HEK293T (cell line): ENCODE data around the gene PPFIA2.

Source experiments
- ARNT ChIP-seq: fragments of 450-650 bp; IDR thresholded peaks from 2 replicates; pipeline ENCODE4 v1.6.1; 2017; ENCODE audit warnings: mild to moderate bottlenecking
- FOXM1 ChIP-seq: fragments of 450-650 bp; IDR thresholded peaks from 2 replicates; pipeline ENCODE4 v1.6.1; 2017; ENCODE audit warnings: mild to moderate bottlenecking, borderline replicate concordance
- SP1 ChIP-seq: fragments of 450-650 bp; IDR thresholded peaks from 2 replicates; pipeline ENCODE4 v1.6.1; 2017
- ZNF384 ChIP-seq: fragments of 450-650 bp; IDR thresholded peaks from 2 replicates; pipeline ENCODE4 v1.6.1; 2016

DNA sequence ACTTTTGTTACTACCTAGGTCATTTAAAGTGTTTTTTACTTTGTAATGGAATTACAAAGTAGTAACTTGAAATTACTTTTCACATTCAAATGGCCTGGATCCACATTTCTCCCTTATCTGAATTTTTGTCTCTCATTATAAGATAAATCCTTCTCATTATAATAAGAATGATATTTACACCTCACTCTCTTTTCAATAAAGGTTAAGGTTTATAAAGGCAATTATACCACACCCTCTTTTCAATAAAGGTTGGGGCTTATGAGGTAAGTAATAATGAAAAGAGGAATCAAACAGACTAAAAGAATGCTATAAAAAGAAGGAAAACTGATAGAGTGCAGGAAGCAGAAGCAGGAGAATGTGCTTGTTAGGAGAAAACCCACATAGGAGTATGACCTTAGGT lies 470.5 kb downstream of the PPFIA2 start:
- TF ChIP-seq FOXM1: no peak
- no peak for TF ChIP-seq ARNT
- TF ChIP-seq ZNF384: no peak
- no peak for TF ChIP-seq SP1
